Lower lobe of right lung (tissue), 2 donors: ENCODE data around the gene TMPRSS2. TPM values are rescaled to one million over a fixed set of nuclear protein-coding genes. Genes with fewer than 3 reads are reported as not detected.

Experiments
- ATAC-seq, 2 donors: fragments of 200-7000 bp; cut with Tn5 transposase; one replicate each; pipeline ENCODE4 v1.9.1; 2020 to 2022; ENCODE audit warnings: mild to moderate bottlenecking in 2 of 2, moderate library complexity in 2 of 2
- DNase-seq: peaks from one replicate; pipeline ENCODE4 v3.0.0-alpha.2; 2020
- H3K27ac ChIP-seq: fragments of 200-600 bp; one replicate; pipeline ENCODE4 v1.8.0; 2022
- H3K27me3 ChIP-seq: fragments of 200-600 bp; one replicate; pipeline ENCODE4 v1.8.0; 2022; ENCODE audit warnings: low read depth
- H3K36me3 ChIP-seq: fragments of 200-600 bp; one replicate; pipeline ENCODE4 v1.8.0; 2022; ENCODE audit warnings: mild to moderate bottlenecking
- H3K4me1 ChIP-seq: fragments of 200-600 bp; one replicate; pipeline ENCODE4 v1.8.0; 2022
- H3K4me3 ChIP-seq: fragments of 200-600 bp; one replicate; pipeline ENCODE4 v1.8.0; 2022; ENCODE audit warnings: mild to moderate bottlenecking
- H3K9me3 ChIP-seq: fragments of 200-600 bp; one replicate; pipeline ENCODE4 v1.8.0; 2022
- intact Hi-C: fragments of 100-400 bp; cut with DNase I; formaldehyde crosslinking; loops from one replicate; pipeline ENCODE4 v1.11.0; 2022
- total RNA-seq: library from RNA; stranded (reverse); fragmentation: NEBNext Ultra II Directional; extraction: Animal tissue kit (Norgen Biotek cat#: 25700); gene quantifications from one replicate; pipeline ENCODE4 v1.2.1, GENCODE V29; 2021
- TF ChIP-seq, protein P1 (sequence below): fragments of 200-600 bp; IDR thresholded peaks from one replicate; pipeline ENCODE4 v1.8.0; 2022; ENCODE audit warnings: antibody characterized with exemption, mild to moderate bottlenecking
- donor health status: DM: no; HTN: yes; CAD: no; lungs with severe emphysema.

The TMPRSS2 gene
- total RNA-seq, 1 donor from 2014 or later, result 87.7 TPM

DNA sequence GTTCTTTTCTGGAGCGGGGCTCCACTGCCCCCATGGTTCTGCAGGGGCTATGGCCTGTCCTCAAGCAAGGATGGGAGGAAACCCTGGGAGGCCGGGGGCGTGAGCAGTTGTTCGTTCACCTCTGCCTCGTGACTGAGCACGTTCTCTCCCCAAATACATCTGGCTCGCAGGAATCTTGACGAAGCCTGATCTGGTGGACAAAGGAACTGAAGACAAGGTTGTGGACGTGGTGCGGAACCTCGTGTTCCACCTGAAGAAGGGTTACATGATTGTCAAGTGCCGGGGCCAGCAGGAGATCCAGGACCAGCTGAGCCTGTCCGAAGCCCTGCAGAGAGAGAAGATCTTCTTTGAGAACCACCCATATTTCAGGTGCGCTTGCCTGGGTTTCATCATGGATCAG lies 66.4 kb downstream of the TMPRSS2 start:
- intact Hi-C loops, result no loop called here
- TF ChIP-seq, protein P1, sequence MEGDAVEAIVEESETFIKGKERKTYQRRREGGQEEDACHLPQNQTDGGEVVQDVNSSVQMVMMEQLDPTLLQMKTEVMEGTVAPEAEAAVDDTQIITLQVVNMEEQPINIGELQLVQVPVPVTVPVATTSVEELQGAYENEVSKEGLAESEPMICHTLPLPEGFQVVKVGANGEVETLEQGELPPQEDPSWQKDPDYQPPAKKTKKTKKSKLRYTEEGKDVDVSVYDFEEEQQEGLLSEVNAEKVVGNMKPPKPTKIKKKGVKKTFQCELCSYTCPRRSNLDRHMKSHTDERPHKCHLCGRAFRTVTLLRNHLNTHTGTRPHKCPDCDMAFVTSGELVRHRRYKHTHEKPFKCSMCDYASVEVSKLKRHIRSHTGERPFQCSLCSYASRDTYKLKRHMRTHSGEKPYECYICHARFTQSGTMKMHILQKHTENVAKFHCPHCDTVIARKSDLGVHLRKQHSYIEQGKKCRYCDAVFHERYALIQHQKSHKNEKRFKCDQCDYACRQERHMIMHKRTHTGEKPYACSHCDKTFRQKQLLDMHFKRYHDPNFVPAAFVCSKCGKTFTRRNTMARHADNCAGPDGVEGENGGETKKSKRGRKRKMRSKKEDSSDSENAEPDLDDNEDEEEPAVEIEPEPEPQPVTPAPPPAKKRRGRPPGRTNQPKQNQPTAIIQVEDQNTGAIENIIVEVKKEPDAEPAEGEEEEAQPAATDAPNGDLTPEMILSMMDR, result no peak
- no peaks in the 10 kb centered on the region for H3K9me3 ChIP-seq
- DNase-seq, result no peak
- no peak overlapping the region for H3K27ac ChIP-seq
- no peak for ATAC-seq
- H3K27me3 ChIP-seq, result no peaks in the 10 kb centered on the region
- H3K4me3 ChIP-seq, result no peak overlapping the region
- H3K4me1 ChIP-seq, result no peaks in the 10 kb centered on the region
- peaks cover 100% of the 10 kb centered on the region for H3K36me3 ChIP-seq

DNA sequence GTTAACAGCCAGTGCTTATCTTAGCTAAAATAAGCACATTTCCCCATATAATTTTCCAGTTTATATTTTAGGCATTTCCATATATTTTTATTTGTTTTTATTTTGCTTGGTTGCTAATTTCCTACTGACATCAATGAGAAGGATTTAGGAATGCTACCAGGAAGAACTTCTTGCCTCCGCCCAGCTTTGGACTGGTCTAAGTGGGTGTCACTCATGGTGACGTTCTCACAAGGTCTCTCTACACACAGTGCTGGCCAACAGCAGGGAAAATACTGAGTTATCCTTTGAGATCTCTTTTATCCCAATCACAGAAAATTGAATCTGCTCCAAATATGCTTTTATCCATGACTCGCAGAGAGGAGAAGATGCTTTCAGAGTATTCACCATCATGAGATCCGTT lies 68.7 kb downstream of the TMPRSS2 start:
- H3K36me3 ChIP-seq, result peaks cover 96% of the 10 kb centered on the region
- no peak for ATAC-seq
- intact Hi-C loops, result no loop called here

DNA sequence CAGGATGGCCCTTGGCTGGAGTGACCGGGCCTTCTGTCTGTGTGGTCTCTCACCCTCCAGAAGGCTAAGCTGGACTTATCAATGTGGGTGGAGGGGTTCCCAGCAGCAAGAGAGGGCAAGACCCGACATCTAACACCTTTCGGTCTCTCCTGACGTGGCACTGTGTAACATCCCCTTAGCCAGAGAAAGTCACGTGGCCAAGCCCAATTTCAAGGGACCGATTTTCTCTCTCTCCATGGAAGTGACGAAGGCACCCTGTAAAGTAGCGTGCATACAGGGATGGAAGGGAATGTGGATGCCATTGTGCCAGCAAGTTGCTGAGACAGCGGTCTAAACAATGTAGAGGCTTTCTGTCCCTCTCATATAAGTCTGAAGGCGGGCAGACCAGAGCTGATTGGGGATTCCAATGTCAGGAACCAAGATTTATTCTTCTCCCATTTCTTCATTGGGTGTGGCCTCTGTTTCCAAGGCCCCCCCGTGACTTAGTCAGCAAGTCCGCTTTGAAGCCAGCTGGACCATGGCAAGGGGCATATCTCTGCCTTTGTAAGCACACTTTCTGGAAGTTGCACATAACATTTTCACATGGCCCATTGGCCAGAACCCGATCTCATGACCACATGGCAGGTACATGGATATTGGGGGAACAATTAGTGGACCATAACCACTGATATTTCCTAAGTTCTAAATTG lies 69.4 kb downstream of the TMPRSS2 start:
- TF ChIP-seq, protein P1, result no peak
- ATAC-seq, result no peak
- Histone ChIP-seq H3K27ac (no peak overlapping the region), H3K36me3 (peaks cover 96% of the 10 kb centered on the region), H3K9me3 (peaks cover 5% of the 10 kb centered on the region), H3K4me3 (no peak overlapping the region), H3K4me1 (no peaks in the 10 kb centered on the region), H3K27me3 (no peaks in the 10 kb centered on the region)
- intact Hi-C loops, result no loop called here
- no peak for DNase-seq

More for the DNA sequence above, 68.7 kb downstream of the TMPRSS2 start:
- peaks cover 5% of the 10 kb centered on the region for H3K9me3 ChIP-seq
- TF ChIP-seq, protein P1, result no peak
- no peak for DNase-seq
- no peak overlapping the region for H3K4me3 ChIP-seq
- H3K27ac ChIP-seq, result no peak overlapping the region
- no peaks in the 10 kb centered on the region for H3K27me3 ChIP-seq
- no peaks in the 10 kb centered on the region for H3K4me1 ChIP-seq

DNA sequence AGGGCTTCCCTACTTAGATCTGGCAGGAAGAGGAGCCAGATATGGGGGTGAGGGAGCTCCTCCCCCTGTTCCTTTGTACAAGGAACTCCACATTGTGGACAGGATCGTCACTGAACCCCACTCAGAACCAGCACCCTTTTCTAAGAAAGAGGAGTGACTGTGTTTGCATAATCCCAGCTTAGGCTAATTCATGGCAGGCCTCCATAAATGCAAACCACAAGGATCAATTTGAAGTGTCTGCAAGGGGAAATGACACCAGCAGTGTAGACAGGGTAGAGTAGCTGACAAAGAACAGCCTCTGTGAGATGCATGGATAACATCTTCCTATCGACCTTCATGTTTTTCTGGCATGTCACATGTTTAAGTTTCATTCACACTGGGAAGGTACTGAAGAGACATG lies 70.2 kb downstream of the TMPRSS2 start:
- H3K36me3 ChIP-seq, result peaks cover 96% of the 10 kb centered on the region

DNA sequence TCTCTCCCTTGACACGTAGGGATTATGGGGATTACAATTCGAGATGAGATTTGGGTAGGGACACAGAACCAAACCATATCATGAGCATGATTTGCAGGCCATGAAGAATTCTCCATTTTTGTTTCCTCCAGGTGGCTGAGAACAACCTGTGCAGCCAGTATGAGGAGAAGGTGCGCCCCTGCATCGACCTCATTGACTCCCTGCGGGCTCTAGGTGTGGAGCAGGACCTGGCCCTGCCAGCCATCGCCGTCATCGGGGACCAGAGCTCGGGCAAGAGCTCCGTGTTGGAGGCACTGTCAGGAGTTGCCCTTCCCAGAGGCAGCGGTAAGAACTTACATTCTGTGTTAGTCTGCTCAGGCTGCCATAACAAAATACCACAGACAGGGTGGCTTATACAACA lies 72.3 kb downstream of the TMPRSS2 start:
- Histone ChIP-seq H3K27ac (no peak overlapping the region), H3K9me3 (peaks cover 5% of the 10 kb centered on the region), H3K4me3 (no peak overlapping the region), H3K36me3 (peaks cover 94% of the 10 kb centered on the region), H3K27me3 (no peaks in the 10 kb centered on the region), H3K4me1 (no peaks in the 10 kb centered on the region)
- DNase-seq (no peak), ATAC-seq (no peak)
- TF ChIP-seq, protein P1, result no peak
- intact Hi-C loops, result no loop called here

More for the DNA sequence above, 70.2 kb downstream of the TMPRSS2 start:
- no peak for ATAC-seq
- DNase-seq, result no peak
- H3K9me3 ChIP-seq, result peaks cover 5% of the 10 kb centered on the region
- no peaks in the 10 kb centered on the region for H3K27me3 ChIP-seq
- TF ChIP-seq, protein P1, result no peak
- H3K27ac ChIP-seq, result no peak overlapping the region
- intact Hi-C loops, result no loop called here
- no peak overlapping the region for H3K4me3 ChIP-seq
- no peaks in the 10 kb centered on the region for H3K4me1 ChIP-seq
